K562 (cell line): ENCODE results near the gene SLC49A3. TPM values are rescaled to one million over a fixed set of nuclear protein-coding genes. Genes with fewer than 3 reads are reported as not detected.

Source experiments
- ATAC-seq: fragments of 200-7000 bp; cut with Tn5 transposase; 3 replicates; pipeline ENCODE4 v1.9.1; 2020; ENCODE audit warnings: moderate library complexity
- BruUV-seq: library from RNA; stranded (reverse); fragments of 400-500 nt; replicated peaks from 2 replicates; lab custom pipeline; 2021; lab: Mats Ljungman, UMichigan
- CTCF ChIA-PET: fragments of 300-600 bp; formaldehyde crosslinking; extraction: SDS; loops from one replicate; lab custom pipeline; 2021; ENCODE audit warnings: low intra/inter-chr PET ratio; lab: Yijun Ruan, JAX
- POLR2A ChIA-PET: fragments of 300-600, 350-650 bp; sonication (Branson Sonifier 250); formaldehyde crosslinking; extraction: SDS; loops from one replicate; lab custom pipeline; 2021; ENCODE audit warnings: antibody characterized with exemption, inconsistent platforms; lab: Yijun Ruan, JAX
- DNase-seq, 4 experiments: peaks; one replicate each; pipeline versions ENCODE4 v3.0.0 to v3.0.0-alpha.2; 2011 to 2018; ENCODE audit warnings: low spot score in 3 of 4, mixed read lengths in 3 of 4; ENCODE audit errors: extremely low read depth in 1 of 4
- FAIRE-seq: peaks from 2 replicates; lab custom pipeline; 2011; peaks lifted over from hg19 to GRCh38; lab: Jason Lieb, UNC
- H2AFZ ChIP-seq: 2 replicates; pipeline ENCODE4 v1.6.0; 2011; ENCODE audit warnings: low read depth, low read length, control low read depth, inconsistent platforms
- H3K27ac ChIP-seq: fragments of 200-600 bp; 3 replicates; pipeline ENCODE4 v1.8.0; 2011; ENCODE audit warnings: low read depth, mild to moderate bottlenecking, control low read depth, inconsistent platforms, low read length, moderate library complexity, mixed read lengths; ENCODE audit errors: extremely low read depth
- H3K27me3 ChIP-seq, 2 experiments: fragments of 300-600 bp in 1 of 2; 2 replicates in 1 of 2; 3 replicates in 1 of 2; pipeline versions ENCODE4 v1.6.0 to v1.8.0; 2011; ENCODE audit warnings: inconsistent platforms in 2 of 2, low read length in 2 of 2, mild to moderate bottlenecking in 1 of 2, mixed read lengths in 1 of 2, moderate library complexity in 1 of 2; ENCODE audit not compliant: control insufficient read depth in 2 of 2, insufficient read depth in 2 of 2
- H3K36me3 ChIP-seq: fragments of 300-600 bp; 3 replicates; pipeline ENCODE4 v1.8.0; 2011; ENCODE audit warnings: mild to moderate bottlenecking, low read length, inconsistent platforms; ENCODE audit not compliant: control insufficient read depth, insufficient read depth
- H3K4me1 ChIP-seq, 2 experiments: fragments of 200-600 bp in 1 of 2; replicated peaks in 1 of 2; 2 replicates in 1 of 2; 3 replicates in 1 of 2; pipeline versions ENCODE4 v1.5.1 to v1.8.0; 2011; ENCODE audit warnings: inconsistent platforms in 2 of 2, low read length in 2 of 2, mild to moderate bottlenecking in 1 of 2, mixed read lengths in 1 of 2, moderate library complexity in 1 of 2; ENCODE audit not compliant: control insufficient read depth in 2 of 2, insufficient read depth in 2 of 2
- H3K4me2 ChIP-seq: 2 replicates; pipeline ENCODE4 v1.6.1; 2011; ENCODE audit warnings: low read length, control low read depth, inconsistent platforms, mixed read lengths; ENCODE audit not compliant: insufficient read depth
- H3K4me3 ChIP-seq: fragments of 200-600 bp; sonication (generic), shearing (Covaris generic); 2 replicates; pipeline ENCODE4 v1.5.1; 2016; ENCODE audit warnings: control low read depth, inconsistent platforms
- H3K79me2 ChIP-seq: fragments of 200-600 bp; 3 replicates; pipeline ENCODE4 v1.8.0; 2011; ENCODE audit warnings: low read length, inconsistent platforms; ENCODE audit not compliant: control insufficient read depth, insufficient read depth
- H3K9ac ChIP-seq, 2 experiments: 2 replicates each; pipeline versions ENCODE4 v1.6.0 to v1.6.1; 2011; ENCODE audit warnings: low read depth in 2 of 2, low read length in 2 of 2, control low read depth in 1 of 2, inconsistent platforms in 1 of 2, mild to moderate bottlenecking in 1 of 2, mixed read lengths in 1 of 2; ENCODE audit not compliant: insufficient read depth in 1 of 2
- H3K9me1 ChIP-seq: one replicate; pipeline ENCODE4 v1.6.0; 2011; ENCODE audit warnings: inconsistent platforms, mild to moderate bottlenecking, low read length, moderate library complexity; ENCODE audit not compliant: control insufficient read depth, insufficient read depth
- H3K9me3 ChIP-seq: replicated peaks from 2 replicates; pipeline ENCODE4 v1.5.1; 2011; ENCODE audit warnings: low read depth, low read length, inconsistent platforms; ENCODE audit not compliant: control insufficient read depth, insufficient read depth
- H4K20me1 ChIP-seq: replicated peaks from 2 replicates; pipeline ENCODE4 v1.6.1; 2011; ENCODE audit warnings: low read length, inconsistent platforms, mixed read lengths; ENCODE audit not compliant: control insufficient read depth, insufficient read depth
- ADNP ChIP-seq: fragments of 200-800 bp; sonication (Bioruptor generic); IDR thresholded peaks from 2 replicates; pipeline ENCODE4 v1.6.1; 2016; ENCODE audit warnings: missing genetic modification characterization, missing compliant biosample characterization
- BCOR ChIP-seq: fragments of 450-650 bp; IDR thresholded peaks from 2 replicates; pipeline ENCODE4 v1.6.1; 2016
- CBFA2T3 ChIP-seq: fragments of 450-650 bp; IDR thresholded peaks from 2 replicates; pipeline ENCODE4 v1.6.1; 2017
- CTBP1 ChIP-seq: fragments of 450-650 bp; IDR thresholded peaks from 2 replicates; pipeline ENCODE4 v1.6.1; 2016; ENCODE audit warnings: borderline replicate concordance
- ESRRA ChIP-seq: fragments of 450-650 bp; IDR thresholded peaks from 2 replicates; pipeline ENCODE4 v1.6.1; 2014; ENCODE audit warnings: low read depth, mild to moderate bottlenecking, moderate library complexity, borderline replicate concordance
- IRF2 ChIP-seq: sonication (generic); formaldehyde crosslinking; IDR thresholded peaks from 2 replicates; pipeline ENCODE4 v1.8.1; 2022; ENCODE audit warnings: mild to moderate bottlenecking, missing genetic modification reagents
- MAZ ChIP-seq, 2 experiments: fragments of 450-650 bp in 1 of 2; sonication (generic) in 1 of 2; formaldehyde crosslinking; IDR thresholded peaks in 1 of 2; conservative IDR thresholded peaks in 1 of 2; 2 replicates each; pipeline versions ENCODE4 v1.4.0 to v1.5.0; 2020; ENCODE audit warnings: mild to moderate bottlenecking in 1 of 2, missing genetic modification reagents in 1 of 2
- NRF1 ChIP-seq, 2 experiments: fragments of 450-650 bp; IDR thresholded peaks in 1 of 2; conservative IDR thresholded peaks in 1 of 2; 2 replicates each; pipeline ENCODE4 v1.6.1; 2014; ENCODE audit warnings: mild to moderate bottlenecking in 2 of 2
- RCOR1 ChIP-seq, 2 experiments: IDR thresholded peaks; 2 replicates each; pipeline ENCODE4 v1.6.1; 2012; ENCODE audit warnings: low read depth in 2 of 2, low read length in 2 of 2, borderline replicate concordance in 1 of 2, improper control_type of control experiment in 1 of 2
- VEZF1 ChIP-seq: fragments of 200-800 bp; sonication (Bioruptor generic); IDR thresholded peaks from 2 replicates; pipeline ENCODE4 v1.6.1; 2017; ENCODE audit warnings: missing genetic modification characterization, missing compliant biosample characterization
- ZBTB8A ChIP-seq: fragments of 450-650 bp; IDR thresholded peaks from 2 replicates; pipeline ENCODE4 v1.6.1; 2018; ENCODE audit warnings: mild to moderate bottlenecking, moderate library complexity; ENCODE audit not compliant: partially characterized antibody
- ZKSCAN3 ChIP-seq: fragments of 250-450 bp; sonication (Bioruptor Pico); IDR thresholded peaks from 2 replicates; pipeline ENCODE4 v1.4.0; 2020
- ZNF253 ChIP-seq: fragments of 250-450 bp; sonication (Bioruptor Pico); conservative IDR thresholded peaks from 2 replicates; pipeline ENCODE4 v1.6.1; 2021; ENCODE audit warnings: mild to moderate bottlenecking
- ZNF282 ChIP-seq: sonication (generic); formaldehyde crosslinking; IDR thresholded peaks from 2 replicates; pipeline ENCODE4 v1.8.1; 2023; ENCODE audit warnings: missing genetic modification reagents
- ZNF584 ChIP-seq: fragments of 200-800 bp; sonication (Bioruptor generic); IDR thresholded peaks from 2 replicates; pipeline ENCODE4 v1.6.1; 2016; ENCODE audit warnings: low read depth, mild to moderate bottlenecking, missing genetic modification characterization, missing compliant biosample characterization
- ZNF77 ChIP-seq: fragments of 250-450 bp; sonication (Bioruptor Pico); IDR thresholded peaks from 2 replicates; pipeline ENCODE4 v1.5.0; 2020
- WGBS: fragments of 100-300 bp; shearing (Covaris generic); methylation state at CpG from one replicate; pipeline ENCODE4 v1.1.6; 2016; ENCODE audit warnings: low coverage, mixed read lengths; ENCODE audit not compliant: insufficient coverage; ENCODE audit errors: missing lambda C conversion rate; 5-methylcytosine and 5-hydroxymethylcytosine counted together
- in situ Hi-C: fragments of 300-500 bp; cut with MboI; formaldehyde crosslinking; loops from 4 replicates; pipeline ENCODE4 v1.15.0; 2018; ENCODE audit warnings: inconsistent platforms, mixed read lengths
- intact Hi-C: fragments of 100-400 bp; cut with micrococcal nuclease; formaldehyde crosslinking; loops from 2 replicates; pipeline ENCODE4 v1.14.2; 2022
- polyA plus RNA-seq, 8 experiments: library from polyadenylated mRNA; depleted of rRNA in 4 of 8; stranded (reverse) in 5 of 8; unstranded in 3 of 8; fragments of >200 nt; fragmentation: Nextera tagmentation in 2 of 8; fragmentation: Illumina TruSeq in 1 of 8; extraction: Ambion mirVana in 2 of 8; extraction: Trizol in 1 of 8; gene quantifications; 2 replicates each; pipeline versions ENCODE4 v1.2.1 to v1.2.3, GENCODE V29; 2011 to 2014; ENCODE audit warnings: inconsistent platforms in 1 of 8, missing spikeins in 1 of 8
- total RNA-seq, 7 experiments: library from RNA; depleted of rRNA in 6 of 7; stranded (reverse); fragments of >200 nt in 6 of 7; fragmentation: Illumina TruSeq in 2 of 7; extraction: Trizol in 2 of 7; gene quantifications; 2 replicates each; pipeline versions ENCODE4 v1.2.1 to v1.2.3, GENCODE V29; 2011 to 2021; ENCODE audit warnings: low replicate concordance in 1 of 7
- TF ChIP-seq, protein P1 (sequence below), 2 experiments: fragments of 450-650 bp; IDR thresholded peaks; 2 replicates each; pipeline ENCODE4 v1.6.1; 2018; ENCODE audit warnings: mild to moderate bottlenecking in 2 of 2, low read depth in 1 of 2; ENCODE audit not compliant: partially characterized antibody in 2 of 2

SLC49A3 gene
- total and polyA plus RNA-seq, 9 of the 15 experiments (the other 6 are each of a cell fraction or from before 2014, with no cell fraction given) = 0.24 to 0.41 TPM; not detected in 7

DNA sequence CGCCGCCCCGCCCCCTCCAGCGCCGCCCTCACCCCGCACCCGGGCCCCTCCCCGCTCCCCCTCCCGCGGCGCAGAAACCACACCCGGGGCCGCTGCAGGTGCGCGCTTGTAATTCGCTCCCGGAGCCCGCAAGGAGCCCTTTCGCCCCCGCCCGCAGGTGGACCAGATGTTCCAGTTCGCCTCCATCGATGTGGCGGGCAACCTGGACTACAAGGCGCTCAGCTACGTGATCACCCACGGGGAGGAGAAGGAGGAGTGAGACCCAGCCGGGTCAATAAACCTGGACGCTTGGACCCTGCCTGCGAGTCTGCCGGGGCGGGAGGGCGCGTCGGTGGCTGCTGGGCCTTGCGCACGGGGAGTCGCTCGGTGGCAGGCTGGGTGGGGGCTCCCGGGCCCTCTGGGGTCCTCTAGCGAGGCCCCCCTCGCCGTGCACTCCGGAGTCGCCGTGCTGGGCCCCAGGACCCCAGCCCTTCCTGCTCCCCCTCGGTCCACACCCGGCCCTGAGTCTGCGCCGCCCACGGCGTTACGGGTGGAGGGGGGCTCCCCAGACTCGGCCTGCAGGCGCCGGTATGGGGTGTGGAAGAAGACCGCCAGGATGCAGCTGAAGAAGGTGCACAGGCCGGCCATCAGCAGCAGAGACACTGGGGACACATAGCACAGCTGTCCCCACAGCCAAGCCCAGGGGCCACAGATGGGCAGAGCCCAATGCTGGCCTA lies 7.1 kb downstream of the SLC49A3 start:
- intact Hi-C loops (loop anchor here (5.0 to 10.0 kb wide), 3 partner anchors 53 to 303 kb away; partner anchors contain the start of gene IDUA), in situ Hi-C loops (no loop called here)
- FAIRE-seq (no peak), ATAC-seq (peak; percentile 64), DNase-seq (peak; percentile 79 to 94 (median 92))
- H2AFZ ChIP-seq = peak overlapping the region; percentile 80
- peaks cover 16 to 94% of the 10 kb centered on the region in 2 experiments for H3K4me1 ChIP-seq
- no TSS peak for BruUV-seq
- H3K36me3 ChIP-seq = no peaks in the 10 kb centered on the region
- H3K9ac ChIP-seq = peak overlapping the region in 1 of 2 experiments; percentile 85; a peak in 2 of 4 replicates
- peak overlapping the region; percentile 36 for H3K4me3 ChIP-seq
- no peaks in the 10 kb centered on the region for H3K27me3 ChIP-seq
- WGBS = 5% methylated on average over 29 of the region's 58 CpGs
- H3K4me2 ChIP-seq = peak overlapping the region; percentile 61
- no peaks in the 10 kb centered on the region for H3K9me3 ChIP-seq
- no peaks in the 10 kb centered on the region for H3K9me1 ChIP-seq
- 0 out of 2 replicates have a peak, but pooled peaks cover 4% of the 10 kb centered on the region for H4K20me1 ChIP-seq
- no peak overlapping the region for H3K27ac ChIP-seq
- no peaks in the 10 kb centered on the region for H3K79me2 ChIP-seq
- POLR2A ChIA-PET = interaction anchor here (0.6 kb wide), 1 partner anchor 10 kb away, joined by 4 read pairs; no protein-coding TSS in a partner anchor
- CTCF ChIA-PET = no interaction called here
- TF ChIP-seq ZKSCAN3 = no peak
- TF ChIP-seq RCOR1 (IDR thresholded peaks at IDR 0.05; ENCODE audit: borderline replicate concordance in 1 of 2, low read depth in 2 of 2, low read length in 2 of 2) = peak in 1 of 2 experiments; percentile 19; a peak in 1 of 4 replicates
- TF ChIP-seq, protein P1, sequence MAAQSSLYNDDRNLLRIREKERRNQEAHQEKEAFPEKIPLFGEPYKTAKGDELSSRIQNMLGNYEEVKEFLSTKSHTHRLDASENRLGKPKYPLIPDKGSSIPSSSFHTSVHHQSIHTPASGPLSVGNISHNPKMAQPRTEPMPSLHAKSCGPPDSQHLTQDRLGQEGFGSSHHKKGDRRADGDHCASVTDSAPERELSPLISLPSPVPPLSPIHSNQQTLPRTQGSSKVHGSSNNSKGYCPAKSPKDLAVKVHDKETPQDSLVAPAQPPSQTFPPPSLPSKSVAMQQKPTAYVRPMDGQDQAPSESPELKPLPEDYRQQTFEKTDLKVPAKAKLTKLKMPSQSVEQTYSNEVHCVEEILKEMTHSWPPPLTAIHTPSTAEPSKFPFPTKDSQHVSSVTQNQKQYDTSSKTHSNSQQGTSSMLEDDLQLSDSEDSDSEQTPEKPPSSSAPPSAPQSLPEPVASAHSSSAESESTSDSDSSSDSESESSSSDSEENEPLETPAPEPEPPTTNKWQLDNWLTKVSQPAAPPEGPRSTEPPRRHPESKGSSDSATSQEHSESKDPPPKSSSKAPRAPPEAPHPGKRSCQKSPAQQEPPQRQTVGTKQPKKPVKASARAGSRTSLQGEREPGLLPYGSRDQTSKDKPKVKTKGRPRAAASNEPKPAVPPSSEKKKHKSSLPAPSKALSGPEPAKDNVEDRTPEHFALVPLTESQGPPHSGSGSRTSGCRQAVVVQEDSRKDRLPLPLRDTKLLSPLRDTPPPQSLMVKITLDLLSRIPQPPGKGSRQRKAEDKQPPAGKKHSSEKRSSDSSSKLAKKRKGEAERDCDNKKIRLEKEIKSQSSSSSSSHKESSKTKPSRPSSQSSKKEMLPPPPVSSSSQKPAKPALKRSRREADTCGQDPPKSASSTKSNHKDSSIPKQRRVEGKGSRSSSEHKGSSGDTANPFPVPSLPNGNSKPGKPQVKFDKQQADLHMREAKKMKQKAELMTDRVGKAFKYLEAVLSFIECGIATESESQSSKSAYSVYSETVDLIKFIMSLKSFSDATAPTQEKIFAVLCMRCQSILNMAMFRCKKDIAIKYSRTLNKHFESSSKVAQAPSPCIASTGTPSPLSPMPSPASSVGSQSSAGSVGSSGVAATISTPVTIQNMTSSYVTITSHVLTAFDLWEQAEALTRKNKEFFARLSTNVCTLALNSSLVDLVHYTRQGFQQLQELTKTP (IDR thresholded peaks at IDR 0.05; ENCODE audit: low read depth in 1 of 2, partially characterized antibody in 2 of 2) = no peak
- no peak for TF ChIP-seq IRF2 (CRISPR knock-in tag)
- TF ChIP-seq ZNF77 (CRISPR knock-in tag) = no peak
- TF ChIP-seq MAZ (CRISPR knock-in tag; conservative IDR thresholded peaks at IDR 0.05 in 1 of 2, IDR thresholded peaks at IDR 0.05 in 1 of 2) = peak; percentile 66 to 67
- no peak for TF ChIP-seq ADNP (tag)
- no peak for TF ChIP-seq ZBTB8A
- TF ChIP-seq ZNF253 = no peak
- peak; percentile 89 for TF ChIP-seq VEZF1 (CRISPR knock-in tag)
- TF ChIP-seq ZNF584 = no peak
- peak; percentile 39; the same call in 1 of the 2 replicates for TF ChIP-seq CTBP1
- TF ChIP-seq CBFA2T3 = 0 out of 2 replicates have a peak, but pooled peaks have one; percentile 20
- TF ChIP-seq BCOR = 0 out of 2 replicates have a peak, but pooled peaks have one; percentile 28
- peak; percentile 20; the same call in 1 of the 2 replicates for TF ChIP-seq ESRRA
- TF ChIP-seq ZNF282 (CRISPR knock-in tag) = no peak
- TF ChIP-seq NRF1 (conservative IDR thresholded peaks at IDR 0.05 in 1 of 2, IDR thresholded peaks at IDR 0.05 in 1 of 2) = peak; percentile 30 to 39; a peak in 2 of 4 replicates
